Prostate gland (tissue), 2 donors: ENCODE results near the gene FYB2.

Experiments
- CTCF ChIP-seq, 4 experiments: fragments of 200-600 bp in 2 of 4; fragments of 450-650 bp in 2 of 4; sonication (generic) in 2 of 4; IDR thresholded peaks; 1 replicate in 3 of 4; 2 replicates in 1 of 4; pipeline ENCODE4 v1.5.1; 2016 to 2019; ENCODE audit warnings: antibody characterized with exemption in 4 of 4, mild to moderate bottlenecking in 2 of 4, moderate library complexity in 2 of 4
- POLR2A ChIP-seq: fragments of 450-650 bp; IDR thresholded peaks from one replicate; pipeline ENCODE4 v1.6.1; 2016; ENCODE audit warnings: antibody characterized with exemption, mild to moderate bottlenecking

GRCh38 chr1:56844545-56845136, 25.4 kb upstream of the FYB2 start:
- TF ChIP-seq CTCF (IDR thresholded peaks at IDR 0.05) (no peak), POLR2A (no peak)
